HG03469 (cell line): Measurements from ENCODE around the gene ZNF280D.
"Not testable (repeated sequence)": the region's sequence is repeated elsewhere in the genome, so short reads cannot be mapped to it uniquely, and the experiment has no call there.

Experiments used
- ATAC-seq: cut with Tn5 transposase; IDR thresholded peaks from one replicate; pipeline ENCODE4 v1.9.1; 2021; ENCODE audit warnings: mild to moderate bottlenecking, moderate library complexity, moderate number of reproducible peaks; ENCODE audit not compliant: unreplicated experiment

The ZNF280D gene

GRCh38 chr15:56719774-56720555 is 13.3 kb downstream of the ZNF280D start:
- no peak for ATAC-seq

- no peak for ATAC-seq
These were observed 14.2 kb downstream of the ZNF280D start for GRCh38 chr15:56719021-56719612.

- no peak for ATAC-seq
These were observed 14.7 kb downstream of the ZNF280D start for GRCh38 chr15:56718560-56718959.

GRCh38 chr15:56716334-56716733 is 17.0 kb downstream of the ZNF280D start:
- no peak for ATAC-seq

- no peak for ATAC-seq
These were observed 18.1 kb downstream of the ZNF280D start for GRCh38 chr15:56715220-56715619.

- ATAC-seq: not testable (repeated sequence)
These were observed 23.8 kb downstream of the ZNF280D start for GRCh38 chr15:56709502-56709901.

GRCh38 chr15:56699743-56700142 is 33.6 kb downstream of the ZNF280D start:
- ATAC-seq: no peak

GRCh38 chr15:56698270-56698669 is 35.0 kb downstream of the ZNF280D start:
- no peak for ATAC-seq

- ATAC-seq: no peak
These were observed 39.5 kb downstream of the ZNF280D start for GRCh38 chr15:56693761-56694160.

- no peak for ATAC-seq
These were observed 42.6 kb downstream of the ZNF280D start for GRCh38 chr15:56690733-56691132.

GRCh38 chr15:56683908-56684307 is 49.4 kb downstream of the ZNF280D start:
- ATAC-seq: no peak

- ATAC-seq: no peak
These were observed 52.2 kb downstream of the ZNF280D start for GRCh38 chr15:56681113-56681512.

GRCh38 chr15:56679225-56679624 is 54.1 kb downstream of the ZNF280D start:
- ATAC-seq: no peak

- ATAC-seq: no peak
These were observed 54.7 kb downstream of the ZNF280D start for GRCh38 chr15:56678571-56678970.

- no peak for ATAC-seq
These were observed 56.0 kb downstream of the ZNF280D start for GRCh38 chr15:56677271-56677670.

GRCh38 chr15:56675930-56676329 is 57.4 kb downstream of the ZNF280D start:
- no peak for ATAC-seq

- ATAC-seq: no peak
These were observed 58.5 kb downstream of the ZNF280D start for GRCh38 chr15:56674857-56675256.

GRCh38 chr15:56672721-56673120 is 60.6 kb downstream of the ZNF280D start:
- no peak for ATAC-seq

GRCh38 chr15:56667517-56667916 is 65.8 kb downstream of the ZNF280D start:
- ATAC-seq: no peak

- ATAC-seq: no peak
These were observed 72.4 kb downstream of the ZNF280D start for GRCh38 chr15:56660943-56661342.

- no peak for ATAC-seq
These were observed 74.1 kb downstream of the ZNF280D start for GRCh38 chr15:56659197-56659596.

GRCh38 chr15:56654624-56655023 is 78.7 kb downstream of the ZNF280D start:
- ATAC-seq: no peak

- no peak for ATAC-seq
These were observed 79.1 kb downstream of the ZNF280D start for GRCh38 chr15:56654216-56654615.
